DMS53 treated with DMSO at 0.1 percent for 48 hours (cell line): ENCODE measurements around the gene ARHGAP6.
"Not testable (repeated sequence)": the region's sequence is repeated elsewhere in the genome, so short reads cannot be mapped to it uniquely, and the experiment has no call there.

ENCODE experiments used
- DNase-seq: peaks from one replicate; lab custom pipeline; 2025; ENCODE audit not compliant: unreplicated experiment; lab: John Stamatoyannopoulos, UW

ARHGAP6 gene

DNA sequence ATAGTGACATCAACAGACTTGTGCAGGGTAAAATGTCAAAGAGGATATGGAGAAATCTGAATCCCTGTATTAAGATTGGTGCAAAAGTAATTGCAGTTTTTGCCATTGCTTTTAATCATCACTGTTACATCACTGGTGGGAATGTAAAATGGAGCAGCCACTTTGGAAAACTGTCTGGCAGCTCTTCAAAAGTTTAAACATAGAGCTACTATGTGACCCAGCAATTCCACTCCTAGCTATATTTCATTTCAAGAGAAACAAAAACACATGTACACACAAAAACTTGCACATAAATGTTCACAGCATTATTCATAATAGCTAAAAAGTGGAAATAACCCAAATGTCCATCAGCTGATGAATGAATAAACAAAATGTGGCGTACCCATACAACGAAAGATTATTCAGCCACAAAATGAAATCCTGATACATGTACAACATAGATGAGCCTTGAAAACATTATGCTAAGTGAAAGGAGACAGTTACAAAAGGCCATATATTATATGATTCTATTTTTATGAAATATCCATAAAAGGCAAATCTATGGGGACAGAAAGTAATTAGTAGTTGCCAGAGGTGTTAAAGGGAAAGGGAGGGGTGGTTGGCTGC lies 266.1 kb downstream of the ARHGAP6 start:
- DNase-seq, result no peak

DNA sequence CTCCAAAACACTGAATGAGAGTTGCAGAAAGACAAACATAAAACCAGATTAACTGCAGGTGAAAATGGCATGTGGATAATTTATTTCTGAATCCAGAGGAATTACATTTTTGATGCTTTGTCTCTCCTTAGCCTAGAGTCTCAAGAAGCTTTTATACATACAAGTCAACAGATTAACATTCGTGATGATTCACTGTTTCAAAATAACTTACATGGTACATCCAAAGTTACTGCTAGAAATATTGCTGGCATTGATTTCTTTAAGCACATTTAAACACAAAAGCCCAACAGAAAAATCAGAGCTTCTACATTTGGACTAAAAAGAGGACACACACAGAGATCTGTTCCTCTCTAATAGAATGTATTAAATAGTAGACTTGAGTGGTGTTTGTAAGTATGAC lies 266.9 kb downstream of the ARHGAP6 start:
- no peak for DNase-seq

DNA sequence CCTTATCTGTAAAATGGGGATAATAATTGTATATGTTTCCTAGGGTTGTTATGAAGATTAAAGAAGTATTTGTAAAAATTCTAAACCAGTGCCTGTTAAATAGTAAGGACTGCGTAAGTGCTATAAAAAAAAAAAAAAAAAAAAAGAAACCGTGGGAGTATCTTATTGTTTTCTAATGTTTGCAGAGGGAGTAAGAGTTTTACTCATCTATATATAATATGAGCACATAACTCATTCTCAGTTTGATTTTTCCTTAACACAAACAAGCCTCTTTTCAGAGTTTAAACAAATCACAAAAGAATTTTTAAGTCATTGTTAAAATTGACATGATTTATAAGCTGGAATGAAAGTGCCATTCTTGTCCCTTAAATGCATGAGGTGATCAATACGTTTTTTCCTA lies 267.6 kb downstream of the ARHGAP6 start:
- no peak for DNase-seq

DNA sequence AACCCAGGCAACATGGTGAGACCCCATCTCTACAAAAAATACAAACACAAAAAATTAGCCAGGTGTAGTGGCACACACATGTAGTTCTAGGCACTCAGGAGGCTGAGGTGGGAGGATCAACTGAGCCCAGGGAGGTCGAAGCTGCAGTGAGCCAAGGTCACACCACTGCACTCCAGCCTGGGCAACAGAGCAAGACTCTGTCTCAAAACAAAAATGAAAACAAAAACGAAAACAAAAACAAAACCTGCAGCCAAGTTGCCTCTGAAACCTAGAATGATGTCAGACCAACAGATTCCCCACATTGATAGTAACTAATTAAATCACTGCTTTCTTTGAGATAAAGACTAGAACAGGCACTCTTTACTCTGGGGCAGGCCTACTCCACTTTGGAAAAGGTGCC lies 268.0 kb downstream of the ARHGAP6 start:
- DNase-seq, result no peak

DNA sequence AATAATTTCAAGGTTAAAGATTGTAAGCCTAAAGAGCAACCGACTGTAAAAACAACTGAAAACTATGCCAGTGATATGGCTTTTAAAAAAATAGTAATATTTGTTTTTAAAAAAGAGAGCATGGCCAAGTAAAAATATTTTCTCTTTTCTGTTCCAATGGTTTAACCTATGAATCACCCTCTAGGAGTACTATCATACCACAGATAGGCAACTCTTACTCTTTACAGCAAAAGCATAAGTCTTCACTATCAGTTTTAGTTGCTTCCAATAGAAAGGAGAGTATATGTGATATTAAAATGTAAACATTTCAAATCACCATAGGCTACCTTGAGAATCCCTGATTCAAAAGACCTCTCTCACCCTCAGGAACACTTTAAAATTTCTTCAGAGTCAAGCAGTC lies 269.9 kb downstream of the ARHGAP6 start:
- DNase-seq, result no peak

DNA sequence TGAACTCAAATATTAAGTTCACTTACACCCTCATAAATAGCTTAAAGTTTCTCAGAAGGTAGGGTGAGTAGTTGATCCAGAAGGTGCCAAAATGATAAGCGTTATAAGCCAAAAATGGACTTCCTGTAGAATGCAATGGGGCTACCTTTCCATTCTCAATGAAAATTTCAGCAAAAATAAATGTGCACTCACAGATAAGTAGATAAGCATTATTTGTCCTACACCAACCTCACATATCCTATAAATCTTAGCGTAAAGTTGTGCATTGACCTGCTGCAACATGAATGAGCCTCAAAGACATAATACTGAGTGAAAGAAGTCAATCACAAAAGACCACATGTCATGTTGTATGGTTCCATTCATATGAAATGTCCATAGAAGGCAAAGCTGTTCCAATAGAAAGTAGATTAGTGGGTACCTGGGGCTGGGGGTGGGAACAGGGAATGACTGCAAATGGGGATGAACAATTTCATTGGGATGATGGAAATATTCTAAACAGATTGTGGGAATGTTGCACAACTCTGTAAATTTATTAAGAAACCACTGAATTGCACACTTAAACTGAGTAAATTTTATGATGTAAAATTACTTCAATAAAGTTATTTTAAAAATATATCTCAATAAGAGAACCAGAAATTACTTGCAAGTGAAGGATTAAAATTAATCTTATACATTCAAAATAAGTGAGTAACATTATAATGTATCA lies 271.6 kb downstream of the ARHGAP6 start:
- no peak for DNase-seq

DNA sequence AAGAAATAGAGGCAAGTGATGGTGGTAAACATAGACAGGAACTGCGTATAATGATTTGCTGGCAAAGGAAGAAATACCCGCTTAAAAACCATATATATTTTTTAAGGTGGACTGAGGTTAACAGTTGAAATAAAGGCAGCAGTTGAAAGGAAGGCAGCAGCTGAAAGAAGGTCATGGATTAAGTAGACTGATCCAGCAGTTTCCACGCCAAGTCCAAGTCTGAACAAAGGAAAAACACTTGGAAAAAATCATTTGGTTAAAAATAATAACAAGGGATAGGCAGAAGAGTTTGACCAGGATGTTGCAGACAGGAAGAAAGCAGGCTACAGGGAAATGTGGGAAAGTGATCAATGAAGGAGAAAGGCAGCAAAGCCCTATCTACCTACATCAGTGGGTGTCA lies 278.9 kb downstream of the ARHGAP6 start:
- no peak for DNase-seq

DNA sequence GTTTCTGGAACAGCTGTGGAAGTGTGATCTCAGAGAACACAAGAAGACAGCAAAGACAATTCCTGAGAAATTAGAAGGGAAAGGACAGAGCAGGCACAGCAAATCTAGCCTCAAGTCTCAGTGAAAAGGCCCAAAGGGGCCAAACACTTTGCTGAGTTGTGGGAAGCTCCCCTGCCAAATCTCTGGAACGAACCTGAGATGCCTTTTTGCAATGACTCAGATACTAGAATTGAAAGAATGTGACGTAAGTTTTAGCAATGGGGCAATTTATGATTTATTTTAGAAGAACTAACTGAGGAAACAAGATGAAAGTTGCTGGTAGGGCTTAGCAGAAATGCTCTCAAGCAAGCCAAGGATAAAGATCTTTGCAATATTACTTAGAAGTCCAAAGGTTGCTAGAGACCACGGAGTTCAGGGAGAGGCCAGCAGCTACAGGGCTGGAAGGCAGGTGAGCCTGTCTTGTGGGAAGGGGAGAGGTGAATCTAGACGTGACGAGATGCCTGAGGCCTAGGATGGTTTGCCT lies 279.7 kb downstream of the ARHGAP6 start:
- no peak for DNase-seq

DNA sequence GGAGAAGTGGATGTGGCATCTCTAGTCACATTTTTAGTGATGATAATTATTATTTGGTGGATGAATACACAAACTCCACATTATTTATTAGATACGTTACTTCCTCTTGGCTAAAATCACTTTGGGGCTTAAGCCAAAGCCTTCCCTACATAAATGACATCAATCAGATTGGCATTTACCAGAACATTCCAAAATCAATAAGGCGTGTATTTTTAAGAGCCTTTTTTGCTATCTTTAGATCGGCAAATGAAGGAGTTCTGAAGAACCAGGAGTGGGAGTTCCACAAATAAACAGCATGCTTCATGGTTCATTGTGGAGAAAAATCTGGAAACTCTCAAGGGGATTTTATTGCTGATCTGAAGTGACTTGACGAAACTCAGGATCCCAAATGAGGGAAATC lies 282.8 kb downstream of the ARHGAP6 start:
- no peak for DNase-seq

DNA sequence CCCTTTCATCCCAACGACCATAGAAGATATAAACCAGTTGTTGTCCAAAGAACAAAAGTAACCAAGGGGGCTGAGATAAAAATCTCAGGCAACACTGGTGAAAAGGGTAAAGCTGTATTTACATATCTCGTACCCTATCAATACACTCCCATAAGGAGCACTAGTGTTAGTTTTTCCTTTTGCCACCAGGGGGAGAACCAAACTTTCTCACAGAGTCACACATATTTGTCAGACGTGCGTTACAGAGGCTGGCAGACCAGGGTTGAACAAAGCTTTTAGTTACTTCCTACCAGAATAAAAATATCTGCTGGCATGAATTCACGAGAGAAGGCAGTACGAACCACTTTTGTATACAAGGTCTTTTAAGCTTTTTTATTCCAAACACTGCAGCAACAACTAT lies 284.3 kb downstream of the ARHGAP6 start:
- DNase-seq, result peak; percentile 1

DNA sequence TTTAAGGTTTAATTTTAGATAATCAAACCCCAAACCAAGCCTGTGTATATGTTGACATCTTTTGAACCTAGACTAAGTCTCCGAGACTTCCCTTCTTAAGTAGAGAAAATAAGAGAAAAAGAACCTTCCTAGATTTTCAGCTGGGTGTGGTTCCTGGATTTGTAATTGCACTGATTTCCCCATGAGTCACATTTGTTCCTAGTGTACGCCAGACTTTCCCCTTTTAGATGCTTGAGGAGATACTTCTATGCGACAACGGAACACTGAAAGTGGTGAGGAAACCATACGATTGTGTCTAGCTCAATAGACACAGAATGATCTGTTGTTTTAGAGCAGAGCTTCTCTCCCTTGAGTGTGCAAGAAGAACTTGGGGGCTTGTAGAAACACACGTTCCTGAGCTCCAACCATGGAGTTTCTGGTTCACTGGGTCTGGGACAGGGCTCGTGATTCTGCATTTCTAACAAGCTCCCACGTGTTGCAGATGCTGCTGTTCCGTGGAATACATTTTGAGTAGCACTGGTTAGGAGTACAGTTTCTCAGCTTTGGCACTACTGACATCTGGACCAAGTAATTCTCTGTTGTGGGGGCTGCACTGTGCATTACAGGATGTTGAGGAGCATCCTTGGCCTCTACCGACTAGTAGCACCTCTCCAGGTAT lies 285.4 kb downstream of the ARHGAP6 start:
- no peak for DNase-seq

DNA sequence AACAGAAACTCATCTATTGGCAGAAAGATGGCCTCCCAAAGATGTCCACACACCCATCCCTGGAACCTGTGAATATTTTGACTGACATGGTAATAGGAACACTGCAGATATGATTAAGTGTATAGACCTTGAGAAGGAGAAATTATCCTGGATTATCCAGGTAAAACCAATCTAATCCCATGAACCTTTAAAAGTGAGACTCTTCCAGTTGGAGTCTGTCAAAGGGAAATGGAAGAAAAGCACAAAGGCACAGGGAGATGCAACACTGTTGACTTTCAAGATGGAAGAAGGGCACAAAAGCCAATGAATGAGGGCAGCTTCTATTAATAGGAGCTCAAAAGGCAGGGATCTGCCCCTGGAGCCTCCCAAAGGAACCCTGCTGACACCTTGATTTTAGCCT lies 289.6 kb downstream of the ARHGAP6 start:
- no peak for DNase-seq

DNA sequence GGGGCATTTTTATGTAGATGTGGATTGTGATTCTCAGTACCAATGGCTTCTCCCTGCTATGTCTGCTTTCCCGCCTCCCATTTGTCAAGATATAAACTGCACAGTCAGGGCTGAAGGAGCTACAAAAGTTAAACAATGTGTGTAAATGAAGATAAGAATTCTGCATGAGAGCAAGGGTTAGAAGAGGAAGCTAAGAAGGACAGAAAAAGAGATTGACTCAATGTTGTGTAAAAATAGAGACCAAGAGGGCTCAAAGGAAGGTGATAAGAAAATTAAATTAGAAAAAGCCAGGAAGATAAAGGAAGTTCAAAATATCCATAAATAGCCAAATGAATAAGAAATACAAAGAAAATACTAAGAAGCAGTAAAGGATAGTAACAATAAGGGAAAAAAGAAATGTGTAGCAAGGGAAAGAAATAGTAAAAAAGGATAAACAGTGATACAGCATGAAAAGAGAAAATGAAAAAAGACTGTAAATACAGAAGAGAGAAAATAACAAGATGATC lies 290.1 kb downstream of the ARHGAP6 start:
- no peak for DNase-seq

DNA sequence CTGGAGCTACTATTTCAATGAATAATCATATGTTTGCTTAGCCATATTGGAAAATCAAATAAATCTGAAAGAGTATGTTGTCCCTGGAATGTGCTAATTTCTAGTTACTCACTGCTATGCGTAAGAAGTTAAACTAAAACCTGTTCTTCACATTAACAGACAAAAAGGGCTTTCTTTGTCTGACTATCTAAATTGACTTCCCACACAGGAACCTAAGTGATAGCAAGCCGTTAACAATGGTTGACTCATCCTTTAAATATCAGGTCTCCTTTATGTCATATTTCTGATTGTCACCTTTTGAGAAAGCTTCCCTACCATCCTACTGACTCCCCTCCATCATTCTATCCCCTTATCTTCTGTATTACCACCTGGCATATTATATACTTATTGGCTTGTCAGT lies 291.1 kb downstream of the ARHGAP6 start:
- DNase-seq, result no peak

DNA sequence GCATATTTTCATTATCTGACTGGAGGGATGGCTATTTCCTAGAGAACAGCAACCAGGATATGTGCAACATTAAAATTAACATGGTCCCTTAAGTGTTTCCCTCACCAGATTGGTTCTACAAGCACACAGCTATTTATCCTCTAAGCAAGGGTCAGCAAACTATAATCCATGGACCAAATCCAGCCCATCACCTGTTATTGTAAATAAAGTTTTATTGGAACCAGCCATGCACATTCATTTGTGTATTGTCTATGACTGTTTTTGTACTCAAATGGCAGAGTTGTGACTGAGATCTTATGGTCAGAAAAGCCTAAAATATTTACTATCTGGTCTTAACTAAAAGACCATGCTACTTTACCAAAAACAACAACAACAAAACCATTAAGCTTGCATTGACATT lies 294.6 kb downstream of the ARHGAP6 start:
- DNase-seq, result no peak

DNA sequence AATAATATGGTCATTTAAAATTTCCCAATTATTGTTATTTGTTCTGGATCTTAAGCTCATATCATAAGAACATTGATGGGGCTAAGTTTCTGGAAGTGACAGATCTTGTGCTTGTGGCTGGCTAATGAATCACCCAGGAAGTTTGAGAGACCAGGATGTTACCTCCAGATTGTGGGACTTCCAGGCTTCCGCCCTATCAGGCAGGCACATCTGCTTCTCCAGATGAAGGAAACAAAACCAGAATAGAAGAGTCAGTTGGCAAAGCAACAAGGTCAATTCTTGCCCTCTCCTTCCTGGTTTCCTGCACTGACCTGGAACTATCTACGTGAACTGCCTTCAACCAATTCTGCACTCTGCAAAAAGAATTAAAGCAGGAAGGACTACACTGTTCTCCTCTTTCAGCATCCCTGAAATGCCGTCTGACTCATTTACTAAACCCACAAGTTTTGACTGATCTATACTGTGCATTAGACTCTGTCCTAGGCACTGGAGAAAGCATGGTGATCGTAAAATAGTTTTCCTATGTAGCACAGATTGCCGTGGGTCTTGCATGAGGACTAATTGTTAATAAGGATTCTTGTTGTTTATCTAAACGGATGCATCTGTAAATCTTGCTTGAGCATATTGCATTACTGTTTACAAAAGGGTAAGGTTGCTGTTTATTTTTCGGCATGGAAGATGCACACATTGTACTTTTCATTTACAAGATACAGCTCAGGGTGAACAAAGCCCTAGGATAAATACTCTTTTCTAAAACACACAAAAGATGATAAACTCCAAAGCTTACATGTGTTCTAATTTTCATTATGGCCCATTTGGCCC lies 297.9 kb downstream of the ARHGAP6 start:
- peak; percentile 25 for DNase-seq

DNA sequence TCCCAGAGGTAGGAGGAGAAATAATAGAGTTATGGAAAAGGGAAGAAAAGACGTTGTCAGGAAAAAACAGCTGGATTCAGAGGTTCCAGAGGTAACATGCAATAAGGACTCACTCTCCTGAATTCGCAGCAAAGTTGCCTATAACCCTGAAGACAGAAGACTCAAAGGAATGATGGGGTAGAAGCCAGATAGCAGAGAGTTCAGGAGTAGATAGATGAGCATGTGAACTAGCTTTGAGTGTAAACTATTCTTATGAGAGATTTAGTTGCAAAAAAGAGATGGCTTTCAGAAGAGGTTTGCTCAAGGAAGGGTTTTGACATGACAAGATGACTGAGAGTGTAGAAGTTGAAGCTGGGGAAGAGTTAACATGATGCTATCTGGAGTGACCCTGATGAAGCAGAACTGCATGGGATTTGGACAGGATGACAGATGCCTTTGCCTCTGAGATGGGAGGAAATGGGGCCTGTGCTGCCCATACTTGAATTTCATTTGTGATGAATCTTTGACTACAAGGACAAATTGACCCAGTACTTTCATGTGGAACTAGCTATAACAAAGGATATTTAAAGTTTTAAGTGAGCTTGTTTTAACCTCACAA lies 298.6 kb downstream of the ARHGAP6 start:
- DNase-seq, result no peak

DNA sequence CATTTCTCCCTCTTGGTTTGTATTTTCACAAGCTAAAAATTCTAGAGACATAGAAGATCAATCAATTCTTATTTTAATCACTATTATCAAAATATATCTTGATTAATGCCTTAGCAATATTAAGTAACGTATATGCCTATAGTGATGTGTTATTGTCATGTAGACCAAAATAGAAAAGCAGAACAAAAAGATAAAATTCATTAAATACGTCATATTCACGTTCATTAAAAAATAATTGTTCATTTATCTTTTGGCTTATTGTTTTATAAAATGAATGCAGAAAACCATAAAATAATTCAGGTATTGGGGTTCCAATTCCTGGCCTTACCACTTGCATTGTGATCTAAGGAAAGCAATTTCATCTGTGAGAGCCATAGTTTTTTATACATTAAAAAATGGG lies 300.3 kb downstream of the ARHGAP6 start:
- DNase-seq, result no peak

DNA sequence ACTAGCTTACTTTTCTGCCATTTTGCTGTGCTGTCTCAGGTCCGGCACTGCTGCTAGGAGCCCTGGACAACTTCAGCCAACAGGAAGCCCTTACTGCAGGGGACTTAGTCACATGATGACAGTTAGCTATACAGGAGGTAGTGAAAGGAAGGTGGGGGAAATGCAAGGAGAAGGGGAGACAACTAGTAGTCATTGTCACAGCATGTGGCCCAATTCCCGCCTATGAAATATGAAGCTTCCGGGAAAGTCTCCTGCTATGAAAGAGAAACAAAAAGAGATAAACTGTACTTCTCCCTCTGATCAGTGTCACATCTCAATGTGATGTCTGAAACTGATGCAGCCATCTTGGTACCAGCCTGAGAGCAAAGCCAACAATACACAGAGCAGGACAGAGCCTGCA lies 300.9 kb downstream of the ARHGAP6 start:
- no peak for DNase-seq

DNA sequence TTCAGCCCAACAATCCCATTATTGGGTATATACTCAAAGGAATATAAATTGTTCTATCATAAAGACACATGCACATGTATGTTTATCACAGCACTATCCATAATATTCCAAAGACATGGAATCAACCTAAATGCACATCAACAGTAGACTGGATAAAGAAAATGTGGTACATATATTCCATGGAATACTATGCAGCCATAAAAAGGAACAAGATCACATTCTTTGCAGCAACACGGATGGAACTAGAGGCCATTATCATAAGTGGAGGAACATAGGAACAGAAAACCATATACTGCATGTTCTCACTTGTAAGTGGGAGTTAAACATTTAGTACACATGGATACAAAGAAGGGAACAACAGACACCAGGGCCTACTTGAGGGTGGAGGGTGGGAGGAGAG lies 301.9 kb downstream of the ARHGAP6 start:
- not testable (repeated sequence) for DNase-seq

DNA sequence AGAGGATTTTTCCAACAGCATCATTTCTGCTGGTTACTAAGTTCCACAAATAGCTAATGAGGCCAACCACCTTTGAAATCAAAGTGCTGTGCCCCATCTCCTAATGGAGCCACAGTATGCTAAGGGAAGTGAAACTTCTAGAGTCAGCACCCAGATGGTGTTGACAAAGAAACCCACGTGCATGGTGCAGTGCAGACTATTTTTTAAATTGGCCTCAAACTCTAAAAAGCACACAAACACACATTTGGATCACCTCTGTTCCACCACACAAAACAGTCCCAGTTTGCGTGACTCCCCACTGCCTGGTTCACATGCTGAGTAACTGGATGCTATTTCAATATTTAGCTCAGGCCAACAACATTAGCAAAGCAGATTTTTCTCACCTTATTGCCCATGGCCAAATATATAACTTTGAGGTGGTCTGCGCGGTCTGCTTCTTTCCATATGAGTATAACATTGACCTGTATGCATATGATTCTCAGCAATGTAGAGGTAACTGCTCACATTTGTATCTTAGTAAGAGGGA lies 302.6 kb downstream of the ARHGAP6 start:
- no peak for DNase-seq
